CD1c-positive myeloid dendritic cell (primary cell): ENCODE measurements around the gene STIM2.
"Not testable (repeated sequence)": the region's sequence is repeated elsewhere in the genome, so short reads cannot be mapped to it uniquely, and the experiment has no call there.

ENCODE experiments used
- DNase-seq: peaks from one replicate; pipeline ENCODE4 v3.0.0-alpha.2; 2016; ENCODE audit errors: extremely low spot score

The STIM2 gene

GRCh38 chr4:26867914-26868684 lies 7.5 kb downstream of the STIM2 start:
- no peak for DNase-seq

- no peak for DNase-seq
These were observed 10.1 kb downstream of the STIM2 start for GRCh38 chr4:26870576-26871262.

DNA sequence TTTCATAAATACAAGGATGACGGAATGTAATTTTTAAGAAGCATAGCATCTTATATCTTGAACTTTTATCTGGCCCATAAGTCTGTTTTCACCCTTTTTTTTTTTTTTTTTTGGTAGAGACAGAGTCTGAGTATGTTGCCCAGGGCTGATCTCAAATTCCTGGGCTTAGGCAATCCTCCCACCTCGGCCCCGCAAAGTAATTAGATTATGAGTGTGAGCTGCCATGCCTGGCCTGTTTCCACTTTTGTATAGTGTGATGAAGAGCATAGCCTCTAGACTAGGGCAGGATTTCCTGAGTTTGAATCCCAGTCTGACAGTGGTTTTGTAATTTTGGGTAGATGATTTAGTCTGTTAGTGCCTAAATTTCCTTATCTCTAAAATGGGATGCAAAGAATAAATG lies 11.0 kb downstream of the STIM2 start:
- no peak for DNase-seq

- peak; percentile 42 for DNase-seq
These were observed 12.9 kb downstream of the STIM2 start for GRCh38 chr4:26873391-26874026.

- no peak for DNase-seq
These were observed 13.5 kb downstream of the STIM2 start for GRCh38 chr4:26874110-26874509.

GRCh38 chr4:26877406-26877805 lies 16.8 kb downstream of the STIM2 start:
- no peak for DNase-seq

DNA sequence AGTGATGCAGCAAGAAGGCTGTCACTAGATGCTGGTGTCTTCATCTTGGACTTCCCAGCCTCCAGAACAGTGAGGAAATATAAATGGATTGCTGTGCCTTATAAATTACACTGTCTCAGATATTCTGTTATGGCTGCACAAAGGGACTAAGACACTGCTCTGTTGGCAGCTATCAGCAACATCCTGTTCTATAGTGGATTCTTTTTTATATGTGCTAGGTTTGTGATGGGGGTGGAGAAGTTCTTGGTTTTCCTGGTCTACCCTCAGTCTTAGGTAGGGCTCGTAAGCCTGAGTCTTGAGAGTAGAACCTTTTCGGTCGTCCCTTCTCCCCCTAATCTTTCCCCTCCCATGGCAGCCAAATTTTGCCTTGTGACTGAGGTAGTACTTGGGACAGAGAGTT lies 17.3 kb downstream of the STIM2 start:
- no peak for DNase-seq

DNA sequence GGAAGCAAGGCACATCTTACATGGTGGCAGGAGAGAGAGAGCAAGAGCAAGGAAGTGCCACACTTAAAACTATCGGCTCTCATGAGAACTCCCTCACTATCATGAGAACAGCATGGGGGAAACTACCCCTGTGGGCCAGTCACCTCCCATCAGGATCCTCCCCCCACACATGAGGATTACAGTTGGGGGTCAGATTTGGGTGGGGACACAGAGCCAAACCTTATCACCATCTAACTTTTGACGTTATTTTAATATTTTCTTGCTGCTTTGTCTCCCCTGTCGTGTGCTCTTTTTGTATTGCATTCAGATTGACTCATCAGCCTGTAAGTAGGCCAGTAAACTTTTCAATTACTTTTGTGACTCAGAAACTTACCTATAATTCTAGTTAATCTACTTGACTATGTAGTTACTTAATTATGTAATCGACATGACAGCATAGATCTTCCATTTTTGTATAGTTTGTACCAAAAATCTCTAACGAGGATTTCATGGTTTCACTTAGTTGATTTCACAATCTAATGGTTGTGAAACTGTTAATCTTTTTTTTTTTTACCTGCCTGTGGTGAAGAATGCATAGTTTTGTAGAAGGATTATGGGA lies 18.3 kb downstream of the STIM2 start:
- no peak for DNase-seq

GRCh38 chr4:26879805-26880204 lies 19.2 kb downstream of the STIM2 start:
- no peak for DNase-seq

DNA sequence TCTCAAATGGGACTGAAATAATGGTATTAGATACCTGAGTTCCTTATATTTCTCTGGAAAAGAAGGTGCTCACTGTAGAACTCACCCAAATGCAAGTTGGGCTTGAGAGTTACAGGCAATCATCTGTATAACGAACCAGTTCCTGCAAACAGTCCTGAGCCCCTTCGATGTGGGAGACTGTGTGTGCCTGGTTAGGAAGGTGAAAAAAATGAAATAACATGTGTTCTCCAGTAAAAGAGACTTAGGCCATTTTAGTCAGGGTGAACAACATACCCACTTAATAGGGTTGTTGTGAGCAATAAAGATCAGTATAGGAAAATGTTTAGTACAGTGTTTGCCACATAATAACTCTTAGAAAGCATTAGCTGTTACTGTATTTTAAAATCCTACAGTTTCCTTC lies 23.4 kb downstream of the STIM2 start:
- DNase-seq, result no peak

- DNase-seq, result peak; percentile 32
These were observed 23.9 kb downstream of the STIM2 start for GRCh38 chr4:26884486-26884988.

GRCh38 chr4:26885912-26886274 lies 25.3 kb downstream of the STIM2 start:
- DNase-seq, result peak; percentile 93

GRCh38 chr4:26887143-26887542 lies 26.5 kb downstream of the STIM2 start:
- peak; percentile 44 for DNase-seq

GRCh38 chr4:26887809-26888208 lies 27.2 kb downstream of the STIM2 start:
- DNase-seq, result no peak

- DNase-seq, result no peak
These were observed 28.7 kb downstream of the STIM2 start for GRCh38 chr4:26889356-26889755.

GRCh38 chr4:26891054-26891453 lies 30.4 kb downstream of the STIM2 start:
- DNase-seq, result no peak

DNA sequence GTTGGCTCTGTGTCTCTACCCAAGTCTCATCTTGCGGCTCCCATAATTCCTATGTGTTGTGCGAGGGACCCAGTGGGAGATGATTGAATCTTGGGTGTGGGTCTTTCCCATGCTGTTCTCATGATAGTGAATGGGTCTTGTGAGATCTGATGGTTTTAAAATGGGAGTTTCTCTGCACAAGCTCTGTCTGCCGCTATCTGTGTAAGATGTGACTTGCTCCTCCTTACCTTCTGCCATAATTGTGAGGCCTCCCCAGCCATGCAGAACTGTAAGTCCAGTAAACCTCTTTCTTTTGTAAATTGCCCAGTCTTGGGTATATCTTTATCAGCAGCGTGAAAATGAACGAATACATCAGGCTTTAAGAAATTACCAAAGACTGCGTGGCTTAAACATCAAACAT lies 31.2 kb downstream of the STIM2 start:
- no peak for DNase-seq

GRCh38 chr4:26892480-26893150 lies 32.0 kb downstream of the STIM2 start:
- no peak for DNase-seq

DNA sequence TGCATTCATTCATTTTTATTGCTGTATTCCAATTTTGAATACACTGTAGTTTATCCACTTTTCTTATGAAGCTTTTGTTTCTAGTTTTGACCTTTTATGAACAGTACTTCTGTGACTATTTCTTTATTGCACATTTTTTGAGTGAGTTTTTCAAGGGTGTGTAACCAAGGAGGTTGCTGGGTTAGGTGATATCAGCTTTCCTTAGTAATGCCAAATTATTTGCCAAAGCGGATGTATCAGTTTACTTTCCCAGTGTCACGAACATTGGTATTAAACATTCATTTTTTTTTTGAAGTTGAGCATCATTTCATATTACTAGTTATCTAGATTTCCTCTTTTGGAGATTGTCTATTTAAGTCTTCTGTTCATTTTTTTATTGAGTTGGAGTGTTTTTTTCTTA lies 32.9 kb downstream of the STIM2 start:
- DNase-seq, result no peak

DNA sequence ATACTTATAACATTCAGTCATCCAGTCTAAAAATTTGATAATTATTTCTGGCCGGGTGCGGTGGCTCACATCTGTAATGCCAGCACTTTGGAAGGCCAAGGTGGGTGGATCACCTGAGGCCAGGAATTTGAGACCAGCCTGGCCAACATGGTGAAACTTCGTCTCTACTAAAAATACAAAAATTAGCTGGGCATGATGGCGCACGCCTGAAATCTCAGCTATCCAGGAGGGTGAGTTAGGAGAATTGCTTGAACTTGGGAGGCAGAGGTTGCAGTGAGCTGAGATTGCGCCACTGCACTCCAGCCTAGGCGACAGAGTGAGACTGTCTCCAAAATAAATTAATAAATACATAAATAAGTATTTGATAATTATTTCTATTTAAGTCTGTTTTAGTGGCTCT lies 34.2 kb downstream of the STIM2 start:
- DNase-seq, result not testable (repeated sequence)

- DNase-seq, result no peak
These were observed 36.0 kb downstream of the STIM2 start for GRCh38 chr4:26896636-26897035.

- no peak for DNase-seq
These were observed 39.4 kb downstream of the STIM2 start for GRCh38 chr4:26899991-26900390.
